Stimulated activated naive B cell treated with anti-CD40 and anti-IgM and Interleukin-4, amounts not matched to agents 10 μg/mL and 1 μg/mL and 100 μg/mL, for 72 hours (primary cell): Measurements from ENCODE around the gene ALG9.
A peak's percentile ranks its signal among the peaks of the same experiment; 100 is the strongest.

Experiments
- ATAC-seq, 2 donors: fragments of 150-1000 bp; cut with Tn5 transposase; replicated peaks; 2 replicates each; pipeline ENCODE4 v1.10.0; 2021; ENCODE audit warnings: moderate library complexity in 1 of 2
- DNase-seq: peaks from one replicate; pipeline ENCODE4 v3.0.0; 2021
- H3K27ac Mint-ChIP-seq: one replicate; pipeline ENCODE4 v1.8.0; 2022; ENCODE audit warnings: mild to moderate bottlenecking, mixed read lengths
- H3K27me3 Mint-ChIP-seq, 2 donors: one replicate each; pipeline ENCODE4 v1.8.0; 2022; ENCODE audit warnings: mixed read lengths in 2 of 2
- H3K36me3 Mint-ChIP-seq, 2 donors: one replicate each; pipeline ENCODE4 v1.8.0; 2022; ENCODE audit warnings: mixed read lengths in 2 of 2, mild to moderate bottlenecking in 1 of 2
- H3K4me1 Mint-ChIP-seq, 2 donors: one replicate each; pipeline ENCODE4 v1.8.0; 2022; ENCODE audit warnings: mixed read lengths in 2 of 2, mild to moderate bottlenecking in 1 of 2
- H3K4me3 Mint-ChIP-seq, 2 donors: one replicate each; pipeline ENCODE4 v1.8.0; 2022; ENCODE audit warnings: mild to moderate bottlenecking in 2 of 2, mixed read lengths in 2 of 2, moderate library complexity in 1 of 2
- H3K9me3 Mint-ChIP-seq, 2 donors: one replicate each; pipeline ENCODE4 v1.8.0; 2022; ENCODE audit warnings: mixed read lengths in 2 of 2, mild to moderate bottlenecking in 1 of 2

ALG9 gene

DNA sequence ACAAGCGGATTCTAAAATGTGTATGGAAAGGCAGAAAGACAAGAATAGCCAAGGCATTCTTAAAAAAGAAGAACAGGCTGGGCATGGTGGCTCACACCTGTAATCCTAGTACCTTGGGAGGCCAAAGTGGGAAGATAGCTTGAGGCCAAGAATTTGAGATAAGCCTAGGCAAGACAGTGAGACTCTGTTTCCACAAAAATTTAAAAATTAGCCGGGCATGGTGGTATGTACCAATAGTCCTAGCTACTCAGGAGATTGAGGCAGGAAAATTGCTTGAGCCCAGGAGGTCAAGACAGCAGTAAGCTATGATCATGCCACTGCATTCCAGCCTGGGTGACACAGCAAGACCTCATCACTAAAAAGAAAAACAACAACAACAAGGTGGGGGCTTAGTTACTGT lies 59.2 kb downstream of the ALG9 start:
- Mint-ChIP-seq H3K9me3 (no peaks in the 10 kb centered on the region), H3K27ac (no peak overlapping the region), H3K4me1 (peaks cover 0 to 1% of the 10 kb centered on the region in 2 donors), H3K4me3 (no peak overlapping the region), H3K27me3 (no peaks in the 10 kb centered on the region), H3K36me3 (peaks cover 17 to 35% of the 10 kb centered on the region in 2 donors)
- DNase-seq (no peak), ATAC-seq (no peak)

GRCh38 chr11:111811445-111811844 lies 59.9 kb downstream of the ALG9 start:
- no peaks in the 10 kb centered on the region for H3K9me3 Mint-ChIP-seq
- no peak overlapping the region for H3K27ac Mint-ChIP-seq
- H3K36me3 Mint-ChIP-seq: peaks cover 20 to 38% of the 10 kb centered on the region in 2 donors
- no peaks in the 10 kb centered on the region for H3K27me3 Mint-ChIP-seq
- ATAC-seq (no peak), DNase-seq (no peak)
- H3K4me3 Mint-ChIP-seq: no peak overlapping the region
- peaks cover 0 to 1% of the 10 kb centered on the region in 2 donors for H3K4me1 Mint-ChIP-seq

DNA sequence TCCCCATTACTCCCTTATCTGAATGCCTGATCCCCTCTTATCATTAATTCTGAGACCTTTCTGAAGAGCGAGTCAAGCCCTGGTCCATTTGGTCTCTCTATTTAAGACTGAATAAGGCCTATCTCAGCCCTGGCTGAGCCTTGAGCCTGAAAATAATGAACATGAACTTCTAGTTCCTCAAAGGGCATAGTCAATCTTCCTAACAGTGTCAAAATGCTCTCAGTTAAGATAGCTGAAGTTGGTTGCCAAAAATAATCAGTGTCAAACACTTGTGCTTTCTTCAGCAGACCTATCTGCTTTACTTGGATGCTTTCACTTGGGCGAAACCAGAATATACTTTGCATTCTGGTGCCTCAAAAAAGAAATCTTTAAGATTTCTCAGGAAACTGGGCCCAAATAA lies 62.5 kb downstream of the ALG9 start:
- H3K36me3 Mint-ChIP-seq: peaks cover 30 to 51% of the 10 kb centered on the region in 2 donors

GRCh38 chr11:111808063-111808588 lies 63.3 kb downstream of the ALG9 start:
- H3K4me1 Mint-ChIP-seq: peaks cover 0 to 1% of the 10 kb centered on the region in 2 donors
- H3K36me3 Mint-ChIP-seq: peaks cover 35 to 58% of the 10 kb centered on the region in 2 donors
- H3K27ac Mint-ChIP-seq: no peak overlapping the region
- H3K9me3 Mint-ChIP-seq: no peaks in the 10 kb centered on the region
- ATAC-seq (no peak), DNase-seq (no peak)
- no peaks in the 10 kb centered on the region for H3K27me3 Mint-ChIP-seq
- no peak overlapping the region for H3K4me3 Mint-ChIP-seq

More for the DNA sequence above, 62.5 kb downstream of the ALG9 start:
- no peak overlapping the region for H3K4me3 Mint-ChIP-seq
- no peak overlapping the region for H3K27ac Mint-ChIP-seq
- ATAC-seq (no peak), DNase-seq (no peak)
- no peaks in the 10 kb centered on the region for H3K27me3 Mint-ChIP-seq
- peaks cover 0 to 1% of the 10 kb centered on the region in 2 donors for H3K4me1 Mint-ChIP-seq
- no peaks in the 10 kb centered on the region for H3K9me3 Mint-ChIP-seq

- Mint-ChIP-seq H3K36me3 (peaks cover 42 to 62% of the 10 kb centered on the region in 2 donors), H3K27me3 (no peaks in the 10 kb centered on the region), H3K9me3 (no peaks in the 10 kb centered on the region), H3K4me3 (no peak overlapping the region), H3K4me1 (peaks cover 0 to 1% of the 10 kb centered on the region in 2 donors), H3K27ac (no peak overlapping the region)
- ATAC-seq (no peak), DNase-seq (no peak)
These were observed 64.3 kb downstream of the ALG9 start for GRCh38 chr11:111807076-111807475.

- H3K36me3 Mint-ChIP-seq: peaks cover 67 to 78% of the 10 kb centered on the region in 2 donors
- ATAC-seq (no peak), DNase-seq (no peak)
- peaks cover 4 to 12% of the 10 kb centered on the region in 2 donors for H3K4me1 Mint-ChIP-seq
- H3K9me3 Mint-ChIP-seq: peaks cover 10 to 11% of the 10 kb centered on the region in 2 donors
- H3K27ac Mint-ChIP-seq: no peak overlapping the region
- H3K4me3 Mint-ChIP-seq: no peak overlapping the region
- no peaks in the 10 kb centered on the region for H3K27me3 Mint-ChIP-seq
These were observed 70.2 kb downstream of the ALG9 start for GRCh38 chr11:111801135-111801534.

GRCh38 chr11:111798279-111798678 lies 73.1 kb downstream of the ALG9 start:
- Mint-ChIP-seq H3K27me3 (no peaks in the 10 kb centered on the region), H3K9me3 (peaks cover 10 to 11% of the 10 kb centered on the region in 2 donors), H3K27ac (no peak overlapping the region), H3K36me3 (peaks cover 62 to 68% of the 10 kb centered on the region in 2 donors), H3K4me3 (no peak overlapping the region), H3K4me1 (peaks cover 4 to 12% of the 10 kb centered on the region in 2 donors)
- DNase-seq (no peak), ATAC-seq (no peak)

DNA sequence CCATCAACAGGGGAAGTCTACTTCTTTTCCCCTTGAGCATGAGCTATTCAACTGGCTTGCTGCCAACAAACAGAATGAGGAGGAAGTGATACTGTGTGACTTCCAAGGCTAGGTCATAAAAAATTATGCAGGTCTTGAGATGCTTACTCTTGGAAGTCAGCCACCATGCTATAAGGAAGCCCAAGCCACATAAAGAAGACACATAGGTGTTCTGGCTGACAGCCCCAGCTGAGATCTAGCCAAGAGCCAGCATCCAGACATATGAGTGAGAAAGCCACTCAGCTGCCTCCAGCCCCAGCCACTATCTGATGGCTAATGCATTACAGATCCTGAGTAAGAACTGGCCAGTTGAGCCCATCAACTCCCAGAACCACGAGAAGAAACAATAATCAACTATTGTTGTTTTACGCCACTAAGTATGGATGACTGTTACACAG lies 74.2 kb downstream of the ALG9 start:
- Mint-ChIP-seq H3K4me1 (peaks cover 4 to 12% of the 10 kb centered on the region in 2 donors), H3K9me3 (peaks cover 10 to 11% of the 10 kb centered on the region in 2 donors), H3K4me3 (no peak overlapping the region), H3K27ac (no peak overlapping the region), H3K27me3 (no peaks in the 10 kb centered on the region), H3K36me3 (peaks cover 55 to 60% of the 10 kb centered on the region in 2 donors)
- DNase-seq (peak; percentile 44), ATAC-seq (peak; percentile 92 to 98)

GRCh38 chr11:111796696-111797095 lies 74.7 kb downstream of the ALG9 start:
- H3K27ac Mint-ChIP-seq: no peak overlapping the region
- no peaks in the 10 kb centered on the region for H3K27me3 Mint-ChIP-seq
- peaks cover 51 to 55% of the 10 kb centered on the region in 2 donors for H3K36me3 Mint-ChIP-seq
- H3K4me1 Mint-ChIP-seq: peaks cover 2 to 12% of the 10 kb centered on the region in 2 donors
- ATAC-seq (peak; percentile 7 to 34), DNase-seq (no peak)
- H3K4me3 Mint-ChIP-seq: no peak overlapping the region
- peaks cover 10 to 11% of the 10 kb centered on the region in 2 donors for H3K9me3 Mint-ChIP-seq

DNA sequence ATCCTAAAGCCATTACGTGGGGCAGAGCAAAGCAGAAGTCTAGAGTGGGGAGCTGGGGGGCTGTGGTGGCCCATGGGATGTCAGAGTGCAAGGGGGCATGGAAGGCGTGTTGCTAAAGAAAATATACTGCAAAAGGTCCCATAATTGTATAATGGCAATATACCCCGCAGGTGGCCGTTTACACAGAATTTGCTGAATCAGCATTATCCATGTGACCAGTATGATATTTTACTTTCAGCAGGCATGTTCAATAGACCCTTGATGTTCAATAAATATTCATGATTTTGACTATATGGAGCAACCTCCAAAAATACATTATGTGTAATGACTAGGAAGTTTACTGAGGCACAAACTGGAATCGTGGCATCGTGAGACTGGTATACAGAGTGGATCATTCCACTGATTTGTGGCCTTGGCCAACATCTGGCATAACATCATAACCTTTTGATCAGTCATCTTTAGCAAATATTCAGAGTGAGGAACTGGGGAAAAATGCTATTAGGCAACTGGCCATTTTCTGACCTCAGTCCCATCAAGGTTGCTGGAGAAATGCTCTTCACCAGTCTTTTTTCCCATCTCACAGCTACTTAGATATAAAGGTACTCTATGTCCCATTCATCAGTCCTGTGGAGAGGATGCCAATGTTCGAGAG lies 75.9 kb downstream of the ALG9 start:
- Mint-ChIP-seq H3K4me1 (peaks cover 2 to 12% of the 10 kb centered on the region in 2 donors), H3K4me3 (no peak overlapping the region), H3K9me3 (peaks cover 10 to 11% of the 10 kb centered on the region in 2 donors), H3K27ac (no peak overlapping the region), H3K27me3 (no peaks in the 10 kb centered on the region), H3K36me3 (peaks cover 50 to 58% of the 10 kb centered on the region in 2 donors)
- DNase-seq (no peak), ATAC-seq (no peak)

DNA sequence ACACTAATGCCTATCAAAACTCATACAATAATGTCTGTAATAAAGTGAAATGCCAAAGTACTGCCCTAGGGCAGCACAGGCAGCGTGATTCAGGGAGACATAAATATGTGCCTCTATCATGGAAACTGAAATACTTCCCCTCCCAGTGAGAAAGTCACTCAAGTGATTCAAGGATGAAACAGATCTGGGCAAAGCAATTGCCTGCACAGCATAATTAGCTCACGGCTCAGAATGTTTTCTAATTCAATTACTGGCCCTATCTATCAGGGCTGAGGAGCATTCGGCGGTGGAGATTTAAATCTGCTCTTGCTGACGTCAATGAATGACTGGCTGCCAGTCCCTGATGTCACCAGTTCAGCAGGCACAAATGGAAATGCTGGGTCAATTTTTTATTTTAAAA lies 77.5 kb downstream of the ALG9 start:
- Mint-ChIP-seq H3K27ac (no peak overlapping the region), H3K36me3 (peaks cover 40 to 48% of the 10 kb centered on the region in 2 donors), H3K9me3 (peaks cover 7 to 10% of the 10 kb centered on the region in 2 donors), H3K4me1 (peaks cover 2 to 12% of the 10 kb centered on the region in 2 donors), H3K4me3 (no peak overlapping the region), H3K27me3 (no peaks in the 10 kb centered on the region)
- ATAC-seq (no peak), DNase-seq (no peak)

- peaks cover 2 to 12% of the 10 kb centered on the region in 2 donors for H3K4me1 Mint-ChIP-seq
- ATAC-seq: no peak
- no peak for DNase-seq
- H3K9me3 Mint-ChIP-seq: peaks cover 6 to 10% of the 10 kb centered on the region in 2 donors
- H3K27ac Mint-ChIP-seq: no peak overlapping the region
- no peaks in the 10 kb centered on the region for H3K27me3 Mint-ChIP-seq
- H3K4me3 Mint-ChIP-seq: no peak overlapping the region
- H3K36me3 Mint-ChIP-seq: peaks cover 33 to 46% of the 10 kb centered on the region in 2 donors
These were observed 78.4 kb downstream of the ALG9 start for GRCh38 chr11:111792955-111793500.

DNA sequence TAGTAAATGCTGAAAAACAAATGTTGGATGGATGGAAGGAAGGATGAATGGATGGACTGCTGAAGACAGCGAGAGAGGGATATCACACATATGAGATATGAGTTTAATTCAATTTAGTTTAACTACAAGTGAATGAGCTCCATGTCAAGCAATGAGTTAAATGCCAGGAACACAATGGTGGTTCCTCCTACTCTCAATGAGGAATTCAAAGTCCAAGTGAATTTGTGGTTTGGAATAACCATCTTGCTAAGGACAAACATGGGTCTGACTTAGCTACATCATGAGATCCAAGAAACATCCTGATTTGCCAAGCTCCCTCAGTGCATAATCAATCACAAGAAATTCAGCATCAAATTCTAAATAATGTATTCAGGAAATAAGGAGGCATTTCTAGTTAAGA lies 79.1 kb downstream of the ALG9 start:
- peaks cover 3 to 4% of the 10 kb centered on the region in 2 donors for H3K9me3 Mint-ChIP-seq
- no peak overlapping the region for H3K4me3 Mint-ChIP-seq
- H3K27ac Mint-ChIP-seq: no peak overlapping the region
- ATAC-seq (no peak), DNase-seq (no peak)
- peaks cover 29 to 39% of the 10 kb centered on the region in 2 donors for H3K36me3 Mint-ChIP-seq
- no peaks in the 10 kb centered on the region for H3K27me3 Mint-ChIP-seq
- peaks cover 2 to 11% of the 10 kb centered on the region in 2 donors for H3K4me1 Mint-ChIP-seq

- ATAC-seq: no peak
- Mint-ChIP-seq H3K9me3 (no peaks in the 10 kb centered on the region), H3K4me1 (no peaks in the 10 kb centered on the region), H3K4me3 (no peak overlapping the region), H3K27ac (no peak overlapping the region), H3K36me3 (peaks cover 13 to 36% of the 10 kb centered on the region in 2 donors), H3K27me3 (no peaks in the 10 kb centered on the region)
- DNase-seq: no peak
These were observed 82.9 kb downstream of the ALG9 start for GRCh38 chr11:111788464-111788863.

DNA sequence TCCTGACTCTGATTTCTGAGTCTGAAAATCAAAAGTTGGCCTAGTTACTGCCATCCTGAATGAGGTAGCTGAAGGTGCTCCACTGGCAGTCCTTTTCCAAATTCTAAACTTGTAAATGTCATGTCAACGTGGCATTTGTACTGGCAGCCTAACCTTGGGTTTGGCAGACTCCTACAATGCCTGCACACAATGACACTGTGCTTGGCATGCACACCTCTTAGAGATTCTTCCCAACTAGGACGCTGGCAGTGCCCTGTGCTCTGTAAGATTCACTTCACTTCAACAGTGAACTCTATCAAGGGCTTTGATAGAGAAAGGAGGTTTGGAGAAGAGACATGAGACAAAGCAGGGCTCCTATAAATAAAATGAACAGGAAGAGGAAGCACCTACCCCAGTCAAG lies 83.3 kb downstream of the ALG9 start:
- ATAC-seq (no peak), DNase-seq (no peak)
- Mint-ChIP-seq H3K36me3 (peaks cover 13 to 36% of the 10 kb centered on the region in 2 donors), H3K27ac (no peak overlapping the region), H3K4me3 (no peak overlapping the region), H3K4me1 (no peaks in the 10 kb centered on the region), H3K27me3 (no peaks in the 10 kb centered on the region), H3K9me3 (no peaks in the 10 kb centered on the region)
